GM21381 (cell line): ENCODE measurements around the gene PKM.

Experiments
- ATAC-seq: cut with Tn5 transposase; IDR thresholded peaks from one replicate; pipeline ENCODE4 v1.9.1; 2021; ENCODE audit warnings: mild to moderate bottlenecking, moderate library complexity; ENCODE audit not compliant: unreplicated experiment

The PKM gene

GRCh38 chr15:72161361-72162132 is 69.4 kb downstream of the PKM start:
- no peak for ATAC-seq

DNA sequence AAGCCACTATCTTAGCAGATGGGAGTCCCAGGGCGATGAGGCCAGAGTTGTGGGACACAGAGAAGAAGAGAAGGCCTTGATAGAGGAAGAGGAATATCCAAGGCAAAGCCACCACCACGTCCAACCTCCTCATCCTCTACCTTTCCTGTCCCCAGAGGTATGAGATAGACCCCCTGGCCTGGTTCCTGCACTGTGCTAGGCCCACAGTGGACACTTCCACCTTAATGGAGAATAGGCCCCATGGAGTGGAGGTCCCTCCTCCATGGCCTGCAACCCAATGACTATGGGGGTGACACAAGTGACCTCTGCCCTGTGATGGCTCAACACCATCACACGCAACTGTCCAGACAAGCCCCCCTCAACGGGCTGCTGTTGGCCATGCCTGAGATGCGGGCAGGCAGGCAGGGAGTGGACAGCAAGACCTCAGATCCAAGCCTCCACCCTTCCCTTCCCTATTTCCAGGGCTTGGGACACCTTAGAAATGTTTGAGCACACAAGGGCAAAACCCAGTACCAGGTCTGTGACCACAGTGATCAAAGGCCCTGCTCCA is 70.2 kb downstream of the PKM start:
- ATAC-seq = no peak

DNA sequence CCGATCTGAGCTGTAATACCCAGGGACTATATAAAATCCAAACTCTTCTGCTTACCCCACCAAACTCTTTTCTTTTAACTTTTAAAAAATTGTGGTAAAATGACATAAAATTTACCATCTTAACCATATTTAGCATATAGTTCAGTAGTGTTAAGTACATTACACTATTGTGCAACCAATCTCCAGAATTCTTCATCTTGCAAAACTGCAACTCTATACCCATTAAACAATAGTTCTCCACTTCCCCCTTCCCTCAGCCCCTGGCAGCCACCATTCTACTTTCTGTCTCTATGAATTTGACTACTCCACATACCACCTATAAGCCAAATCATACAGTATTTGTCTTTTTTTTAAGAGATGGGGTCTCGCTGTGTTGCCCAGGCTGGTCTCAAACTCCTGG is 74.1 kb downstream of the PKM start:
- no peak for ATAC-seq

DNA sequence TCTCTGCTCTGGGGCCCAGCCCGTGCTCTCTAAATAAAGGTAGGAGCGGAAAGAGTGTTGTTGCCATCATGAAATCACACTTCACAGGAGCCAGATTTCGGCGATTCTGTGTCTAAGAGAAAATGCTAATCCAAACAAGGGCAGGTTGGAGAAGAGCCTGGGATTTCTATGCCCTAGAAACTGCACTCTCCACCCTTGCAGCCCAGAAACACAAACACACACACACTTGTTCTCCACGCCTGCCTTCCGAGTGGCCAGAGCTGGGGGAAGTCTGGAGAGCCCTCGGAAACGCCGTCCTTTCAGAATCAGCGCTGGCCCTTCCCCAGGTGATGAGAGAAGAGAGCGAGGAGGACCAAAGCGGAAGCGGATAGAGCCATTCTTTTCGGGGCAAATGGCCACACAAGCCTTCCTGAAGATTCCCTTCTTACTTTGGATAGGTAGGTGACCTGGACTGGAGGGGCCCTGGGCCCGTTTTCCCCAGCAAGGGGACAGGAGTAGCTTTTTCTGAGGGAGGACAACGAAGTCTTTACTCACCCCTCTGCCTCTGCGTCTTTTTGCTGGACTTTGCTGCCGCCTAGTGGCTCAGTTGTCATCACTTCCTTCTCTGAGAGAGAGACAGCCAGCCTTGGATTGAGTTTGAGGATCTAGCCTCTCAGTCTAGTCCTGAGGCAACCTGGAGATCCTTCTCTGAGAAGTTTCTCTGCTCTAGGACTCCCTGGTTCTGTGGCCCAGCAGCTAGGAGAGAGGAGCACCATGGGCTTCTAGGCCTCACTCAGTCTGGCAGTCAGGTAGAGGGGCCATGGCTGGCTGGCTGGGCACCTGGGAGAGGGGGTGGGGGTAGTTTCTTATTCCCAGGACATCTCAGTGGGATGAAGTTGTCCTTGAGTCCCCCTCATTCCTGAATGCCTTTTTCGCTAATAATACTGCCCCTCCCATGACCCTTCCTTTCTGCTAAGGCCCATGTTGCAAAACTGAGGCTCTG is 75.1 kb downstream of the PKM start:
- no peak for ATAC-seq

DNA sequence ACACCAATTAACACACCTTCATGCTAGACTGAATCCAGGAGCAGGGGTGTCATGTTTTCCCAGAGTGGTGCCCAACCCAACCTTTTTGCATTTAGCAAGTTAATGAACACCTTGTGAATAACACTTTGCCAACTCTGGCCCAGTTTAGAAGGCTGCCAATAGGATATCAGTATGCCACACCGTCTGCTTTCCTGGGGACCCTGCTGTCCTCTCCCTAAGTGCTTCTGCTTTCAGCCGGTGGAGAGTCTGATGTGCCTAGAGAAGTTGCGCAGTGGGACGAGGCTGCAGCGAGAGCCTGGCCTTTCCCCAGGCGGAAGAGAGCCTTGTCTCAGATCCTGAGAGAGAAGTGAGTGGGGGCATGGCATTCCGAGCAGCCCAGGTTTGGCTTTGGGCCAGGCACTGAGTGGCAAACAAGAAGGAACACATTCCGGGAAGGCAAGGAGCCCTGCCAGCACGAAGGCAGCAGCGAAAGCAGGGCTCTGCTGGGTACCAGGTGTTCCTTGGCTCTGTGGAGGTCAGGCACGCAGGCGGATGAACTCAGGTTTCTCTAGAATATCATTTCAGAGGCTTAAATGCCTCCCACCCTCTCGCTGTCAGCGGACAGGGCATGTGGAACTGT is 75.9 kb downstream of the PKM start:
- no peak for ATAC-seq

- no peak for ATAC-seq
These were observed 76.7 kb downstream of the PKM start for GRCh38 chr15:72154316-72154715.

GRCh38 chr15:72153269-72154000 is 77.6 kb downstream of the PKM start:
- no peak for ATAC-seq
